Fibroblast of skin of back (primary cell): Measurements from ENCODE around the gene FAM76A.
A peak's percentile ranks its signal among the peaks of the same experiment; 100 is the strongest.
"Not testable (repeated sequence)": the region's sequence is repeated elsewhere in the genome, so short reads cannot be mapped to it uniquely, and the experiment has no call there.

Experiments used
- DNase-seq: peaks from one replicate; pipeline ENCODE4 v3.0.0-alpha.2; 2013

The FAM76A gene

GRCh38 chr1:27778056-27778455 lies 52.3 kb downstream of the FAM76A start:
- no peak for DNase-seq

DNA sequence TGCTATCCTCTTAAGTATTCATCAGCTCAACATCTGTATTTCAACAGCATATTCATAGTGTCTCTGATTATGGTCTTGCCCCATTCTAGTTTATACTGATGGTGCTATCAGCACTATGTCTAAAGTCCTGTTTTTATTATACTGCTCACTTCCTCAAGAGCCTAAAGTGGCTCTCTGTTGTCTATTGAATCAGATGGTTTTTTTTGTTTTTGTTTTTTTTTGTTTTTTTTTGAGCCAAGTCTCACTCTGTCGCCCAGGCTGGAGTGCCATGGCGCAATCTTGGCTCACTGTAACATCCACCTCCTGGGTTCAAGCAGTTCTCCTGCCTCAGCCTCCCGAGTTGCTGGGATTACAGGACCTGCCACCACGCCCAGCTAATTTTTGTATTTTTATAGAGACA lies 53.4 kb downstream of the FAM76A start:
- DNase-seq = no peak

DNA sequence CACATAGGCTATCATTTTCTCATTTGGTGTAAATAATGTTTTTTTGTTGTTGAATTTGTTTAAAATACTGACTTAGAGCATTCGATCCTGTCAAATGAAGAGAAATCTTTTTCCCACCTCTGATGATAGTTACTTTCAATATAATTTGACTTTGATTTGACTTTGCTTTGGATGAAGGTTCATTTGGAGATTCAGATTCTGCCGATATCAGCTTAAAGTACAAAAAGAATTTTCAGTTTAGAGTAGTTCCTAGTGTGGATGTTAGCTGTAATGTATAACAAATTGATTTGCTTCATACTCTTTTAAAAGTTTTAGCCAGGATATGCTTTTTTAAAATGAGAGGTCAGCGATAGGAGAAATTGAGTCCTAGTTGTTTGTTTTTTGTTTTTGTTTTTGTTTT lies 57.2 kb downstream of the FAM76A start:
- no peak for DNase-seq

DNA sequence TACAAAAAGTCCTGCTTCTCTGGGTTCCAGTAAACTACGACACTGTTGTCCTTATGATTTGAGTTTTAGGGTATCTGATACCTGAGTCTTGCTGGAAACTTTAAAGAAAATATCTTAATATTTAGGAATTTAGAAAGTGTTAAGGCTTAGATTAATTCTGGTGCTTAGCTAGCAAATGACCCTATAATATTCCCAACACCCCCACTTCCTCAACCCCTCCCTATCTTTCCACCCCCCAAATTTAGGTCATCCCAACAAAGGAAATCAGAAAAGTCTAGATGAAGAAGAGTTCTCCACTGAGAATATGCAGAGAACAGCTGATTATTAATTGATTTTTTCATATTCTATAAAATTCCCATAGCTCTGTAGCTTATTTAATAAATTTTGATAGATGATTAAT lies 58.9 kb downstream of the FAM76A start:
- no peak for DNase-seq

GRCh38 chr1:27785781-27786455 lies 60.2 kb downstream of the FAM76A start:
- peak; percentile 50 for DNase-seq

GRCh38 chr1:27787895-27788294 lies 62.1 kb downstream of the FAM76A start:
- DNase-seq = no peak

DNA sequence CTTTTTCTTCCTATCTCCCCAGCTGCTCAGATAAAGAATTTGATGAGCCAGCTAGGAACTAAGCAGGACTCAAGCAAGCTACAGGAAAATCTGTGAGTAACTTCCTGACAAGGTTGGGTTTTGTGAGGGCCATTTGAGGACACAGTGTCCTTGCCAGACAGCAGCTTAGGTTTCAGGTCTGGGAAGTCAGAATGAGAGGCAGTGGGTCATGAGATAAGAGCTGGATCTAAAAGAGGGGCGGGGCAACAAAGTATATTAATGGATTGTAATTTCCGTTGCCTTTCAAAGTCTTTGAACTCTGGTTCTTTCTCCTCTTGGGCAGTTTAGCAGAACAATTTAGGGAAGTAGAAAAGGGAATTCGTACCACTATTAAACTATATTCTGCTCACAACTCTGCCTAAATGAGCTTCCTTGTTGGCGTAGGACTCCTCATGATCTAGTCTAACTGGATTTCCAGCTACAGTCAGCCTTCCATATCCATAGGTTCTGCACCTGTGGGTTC lies 63.8 kb downstream of the FAM76A start:
- peak; percentile 11 for DNase-seq

DNA sequence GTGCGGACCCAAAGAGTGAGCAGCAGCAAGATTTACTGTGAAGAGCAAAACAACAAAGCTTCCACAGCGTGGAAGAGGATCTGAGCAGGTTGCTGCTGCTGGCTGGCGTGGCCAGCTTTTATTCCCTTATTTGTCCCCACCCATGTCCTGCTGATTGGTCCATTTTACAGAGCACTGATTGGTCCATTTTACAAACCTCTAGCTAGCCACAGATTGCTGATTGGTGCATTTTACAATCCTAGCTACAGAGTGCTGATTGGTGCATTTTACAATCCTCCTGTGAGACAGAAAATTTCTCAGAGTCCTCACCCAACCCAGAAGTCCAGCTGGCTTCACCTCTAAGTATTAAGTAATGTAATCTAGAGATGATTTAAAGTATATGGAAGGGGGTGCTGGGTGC lies 64.5 kb downstream of the FAM76A start:
- not testable (repeated sequence) for DNase-seq

- no peak for DNase-seq
Observed at GRCh38 chr1:27795601-27796000, 69.8 kb downstream of the FAM76A start.

DNA sequence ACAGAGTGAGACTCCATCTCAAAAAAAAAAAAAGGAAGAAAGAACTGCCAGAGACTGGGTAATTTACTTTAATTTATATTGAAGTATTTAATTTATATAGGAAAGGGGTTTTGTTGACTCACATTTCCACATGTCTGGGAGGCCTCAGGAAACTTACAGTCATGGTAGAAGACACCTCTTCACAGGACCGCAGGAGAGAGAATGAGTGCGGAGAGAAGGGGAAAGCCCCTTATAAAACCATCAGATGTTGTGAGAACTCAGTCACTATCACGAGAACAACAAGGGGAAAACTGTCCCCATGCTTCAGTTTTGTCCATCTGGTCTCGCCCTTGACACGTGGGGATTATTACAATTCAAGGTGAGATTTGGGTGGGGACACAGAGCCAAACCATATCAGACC lies 79.0 kb downstream of the FAM76A start:
- no peak for DNase-seq

- DNase-seq = no peak
Observed at GRCh38 chr1:27806758-27807157, 81.0 kb downstream of the FAM76A start.

GRCh38 chr1:27807385-27807784 lies 81.6 kb downstream of the FAM76A start:
- no peak for DNase-seq

DNA sequence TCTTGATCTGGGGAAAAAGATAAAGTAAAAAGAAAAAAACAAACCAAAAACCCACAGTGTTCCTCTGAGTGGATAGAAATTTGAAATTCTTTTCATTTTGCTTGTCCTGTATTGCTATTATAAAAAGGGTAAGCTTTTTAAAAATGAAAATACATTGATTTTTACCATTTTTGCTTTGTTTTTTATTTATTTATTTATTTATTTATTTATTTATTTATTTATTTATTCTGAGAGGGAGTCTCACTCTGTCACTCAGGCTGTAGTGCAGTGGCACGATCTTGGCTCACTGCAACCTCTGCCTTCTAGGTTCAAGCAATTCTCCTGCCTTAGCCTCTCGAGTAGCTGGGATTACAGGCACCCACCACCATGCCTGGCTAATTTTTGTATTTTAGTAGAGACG lies 82.4 kb downstream of the FAM76A start:
- not testable (repeated sequence) for DNase-seq

GRCh38 chr1:27809883-27810282 lies 84.1 kb downstream of the FAM76A start:
- DNase-seq = no peak

DNA sequence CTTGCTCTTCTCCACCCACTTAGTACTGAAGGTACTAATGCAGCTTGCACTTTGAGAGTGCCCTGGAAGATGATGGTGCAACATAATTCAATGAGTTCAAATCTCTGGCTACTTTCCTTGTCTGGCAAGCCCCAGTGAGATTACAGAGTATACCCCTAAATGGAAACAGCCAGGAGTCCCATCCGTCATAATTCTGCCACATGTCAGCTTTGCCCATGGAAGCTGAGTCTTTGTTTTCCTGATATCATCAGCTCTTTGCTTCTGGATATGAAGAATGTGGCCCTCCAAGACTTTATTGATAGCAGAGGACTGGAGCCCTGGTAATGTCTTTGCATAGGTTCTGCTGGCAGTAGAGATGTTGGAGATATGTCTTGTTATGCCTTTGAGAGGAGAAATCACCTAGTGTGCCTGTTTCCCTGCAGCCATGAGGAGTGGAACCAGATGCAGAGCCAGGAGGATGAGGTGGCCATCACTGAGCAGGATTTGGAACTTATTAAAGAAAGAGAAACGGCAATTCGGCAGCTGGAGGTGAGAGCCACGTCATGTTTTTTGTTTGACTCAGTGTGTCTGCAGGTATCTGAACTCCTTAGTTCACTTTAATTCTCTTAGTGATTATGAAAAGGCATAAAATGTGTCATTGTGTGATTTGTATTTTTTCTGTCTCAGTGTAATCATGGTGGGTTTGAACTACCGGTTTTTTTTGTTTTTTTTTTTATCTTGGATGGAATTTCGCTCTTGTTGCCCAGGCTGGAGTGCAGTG lies 86.2 kb downstream of the FAM76A start:
- DNase-seq = no peak
